ENCODE results near the gene ENTR1.

ENTR1 gene

GRCh38 chr9:136381966-136382513 is 28.4 kb downstream of the ENTR1 start:
- Histone ChIP-seq H3K27me3 (replicated peaks; ENCODE audit: insufficient read depth, low read length) (no peaks in the 10 kb centered on the region), H3K4me2 (ENCODE audit: low read depth, low read length) (no peak overlapping the region), H2AFZ (ENCODE audit: low read length) (no peak overlapping the region), H3K9ac (ENCODE audit: low read length) (no peak overlapping the region), H3K36me3 (replicated peaks; ENCODE audit: insufficient read depth, low read length) (no peaks in the 10 kb centered on the region), H3K9me2 (replicated peaks; ENCODE audit: insufficient read depth, low read length) (no peaks in the 10 kb centered on the region), H3F3A (ENCODE audit: insufficient read depth, low read length) (no peaks in the 10 kb centered on the region), H3K27ac (ENCODE audit: low read length) (no peak overlapping the region), H3K4me1 (ENCODE audit: low read length) (no peaks in the 10 kb centered on the region), H3K79me2 (ENCODE audit: low read length) (no peaks in the 10 kb centered on the region), H3K9me3 (replicated peaks; ENCODE audit: insufficient read depth, low read length) (no peaks in the 10 kb centered on the region), H3K4me3 (ENCODE audit: low read length) (no peak overlapping the region), H4K20me1 (ENCODE audit: insufficient read depth, low read length) (no peaks in the 10 kb centered on the region)
- no peak for TF ChIP-seq EZH2 (optimal IDR thresholded peaks at IDR 0.05; ENCODE audit: low read depth, low read length)
- no peak for TF ChIP-seq CTCF (IDR thresholded peaks at IDR 0.05; ENCODE audit: low read length)
- TF ChIP-seq EZH2phosphoT487 (IDR thresholded peaks at IDR 0.05; ENCODE audit: low read length), result no peak
- no peak for DNase-seq

GRCh38 chr9:136381311-136381710 is 29.1 kb downstream of the ENTR1 start:
- TF ChIP-seq EZH2phosphoT487 (IDR thresholded peaks at IDR 0.05; ENCODE audit: low read length) (no peak), EZH2 (optimal IDR thresholded peaks at IDR 0.05; ENCODE audit: low read depth, low read length) (no peak), CTCF (IDR thresholded peaks at IDR 0.05; ENCODE audit: low read length) (no peak)
- H3K4me2 ChIP-seq (ENCODE audit: low read depth, low read length), result no peak overlapping the region
- H3K9me3 ChIP-seq (replicated peaks; ENCODE audit: insufficient read depth, low read length), result no peaks in the 10 kb centered on the region
- H3F3A ChIP-seq (ENCODE audit: insufficient read depth, low read length), result no peaks in the 10 kb centered on the region
- no peak overlapping the region for H3K9ac ChIP-seq (ENCODE audit: low read length)
- H3K4me3 ChIP-seq (ENCODE audit: low read length), result no peak overlapping the region
- H2AFZ ChIP-seq (ENCODE audit: low read length), result no peak overlapping the region
- no peaks in the 10 kb centered on the region for H3K36me3 ChIP-seq (replicated peaks; ENCODE audit: insufficient read depth, low read length)
- no peaks in the 10 kb centered on the region for H3K27me3 ChIP-seq (replicated peaks; ENCODE audit: insufficient read depth, low read length)
- H3K4me1 ChIP-seq (ENCODE audit: low read length), result no peaks in the 10 kb centered on the region
- H4K20me1 ChIP-seq (ENCODE audit: insufficient read depth, low read length), result no peaks in the 10 kb centered on the region
- DNase-seq, result no peak
- no peaks in the 10 kb centered on the region for H3K79me2 ChIP-seq (ENCODE audit: low read length)
- H3K9me2 ChIP-seq (replicated peaks; ENCODE audit: insufficient read depth, low read length), result no peaks in the 10 kb centered on the region
- H3K27ac ChIP-seq (ENCODE audit: low read length), result no peak overlapping the region

DNA sequence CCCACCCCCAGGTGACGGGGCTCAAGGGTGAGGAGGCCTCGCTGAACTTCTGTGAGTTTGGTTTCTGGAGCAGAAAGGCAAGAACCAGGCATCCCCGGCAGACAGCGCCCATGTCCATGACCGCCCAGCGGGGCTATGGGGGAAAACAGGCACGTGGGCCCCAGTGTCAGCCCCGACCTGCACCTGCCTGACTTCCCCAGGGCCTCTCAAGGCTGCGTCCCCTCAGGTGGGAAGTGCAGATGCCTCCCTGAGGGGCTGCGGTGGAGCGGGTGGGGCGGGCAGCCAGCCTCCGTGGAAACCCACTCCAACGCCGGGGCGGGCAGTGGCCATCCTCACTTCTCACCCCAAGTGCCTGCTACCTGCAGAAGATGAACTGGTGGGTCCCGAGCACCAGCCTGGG is 30.0 kb downstream of the ENTR1 start:
- Histone ChIP-seq H3F3A (ENCODE audit: insufficient read depth, low read length) (no peaks in the 10 kb centered on the region), H3K79me2 (ENCODE audit: low read length) (no peaks in the 10 kb centered on the region), H3K9ac (ENCODE audit: low read length) (no peak overlapping the region), H3K4me2 (ENCODE audit: low read depth, low read length) (no peak overlapping the region), H2AFZ (ENCODE audit: low read length) (no peak overlapping the region), H3K4me1 (ENCODE audit: low read length) (no peaks in the 10 kb centered on the region), H3K27me3 (replicated peaks; ENCODE audit: insufficient read depth, low read length) (no peaks in the 10 kb centered on the region), H3K27ac (ENCODE audit: low read length) (no peak overlapping the region), H3K9me2 (replicated peaks; ENCODE audit: insufficient read depth, low read length) (no peaks in the 10 kb centered on the region), H3K4me3 (ENCODE audit: low read length) (no peak overlapping the region), H3K9me3 (replicated peaks; ENCODE audit: insufficient read depth, low read length) (no peaks in the 10 kb centered on the region), H4K20me1 (ENCODE audit: insufficient read depth, low read length) (no peaks in the 10 kb centered on the region), H3K36me3 (replicated peaks; ENCODE audit: insufficient read depth, low read length) (no peaks in the 10 kb centered on the region)
- TF ChIP-seq EZH2 (optimal IDR thresholded peaks at IDR 0.05; ENCODE audit: low read depth, low read length) (no peak), CTCF (IDR thresholded peaks at IDR 0.05; ENCODE audit: low read length) (no peak), EZH2phosphoT487 (IDR thresholded peaks at IDR 0.05; ENCODE audit: low read length) (no peak)
- DNase-seq, result no peak
